Measurements from ENCODE around the gene TIMP2.
A peak's percentile ranks its signal among the peaks of the same experiment; 100 is the strongest.

Gene TIMP2

DNA sequence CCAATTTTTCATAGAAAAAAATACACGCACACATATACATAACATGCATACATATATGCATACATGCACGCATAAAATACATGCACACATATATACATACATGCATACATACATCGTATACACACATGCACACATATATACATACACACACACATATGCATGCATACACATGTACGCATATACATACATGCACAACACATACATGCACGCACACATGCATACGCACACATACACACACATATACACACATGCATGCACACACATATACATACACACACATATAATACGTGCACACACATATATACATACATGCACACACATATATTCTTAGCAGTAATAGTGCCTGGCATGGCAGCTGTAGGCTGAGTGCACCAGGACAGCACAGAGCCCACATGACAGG, 109.5 kb downstream of the TIMP2 start:
- no peaks in the 10 kb centered on the region for H3K27me3 ChIP-seq
- H3K4me1 ChIP-seq: peaks cover 0 to 10% (median 3%) of the 10 kb centered on the region in 4 donors
- no peak overlapping the region for H3K4me3 ChIP-seq
- DNase-seq: no peak
- TF ChIP-seq, protein P1, sequence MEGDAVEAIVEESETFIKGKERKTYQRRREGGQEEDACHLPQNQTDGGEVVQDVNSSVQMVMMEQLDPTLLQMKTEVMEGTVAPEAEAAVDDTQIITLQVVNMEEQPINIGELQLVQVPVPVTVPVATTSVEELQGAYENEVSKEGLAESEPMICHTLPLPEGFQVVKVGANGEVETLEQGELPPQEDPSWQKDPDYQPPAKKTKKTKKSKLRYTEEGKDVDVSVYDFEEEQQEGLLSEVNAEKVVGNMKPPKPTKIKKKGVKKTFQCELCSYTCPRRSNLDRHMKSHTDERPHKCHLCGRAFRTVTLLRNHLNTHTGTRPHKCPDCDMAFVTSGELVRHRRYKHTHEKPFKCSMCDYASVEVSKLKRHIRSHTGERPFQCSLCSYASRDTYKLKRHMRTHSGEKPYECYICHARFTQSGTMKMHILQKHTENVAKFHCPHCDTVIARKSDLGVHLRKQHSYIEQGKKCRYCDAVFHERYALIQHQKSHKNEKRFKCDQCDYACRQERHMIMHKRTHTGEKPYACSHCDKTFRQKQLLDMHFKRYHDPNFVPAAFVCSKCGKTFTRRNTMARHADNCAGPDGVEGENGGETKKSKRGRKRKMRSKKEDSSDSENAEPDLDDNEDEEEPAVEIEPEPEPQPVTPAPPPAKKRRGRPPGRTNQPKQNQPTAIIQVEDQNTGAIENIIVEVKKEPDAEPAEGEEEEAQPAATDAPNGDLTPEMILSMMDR (IDR thresholded peaks at IDR 0.05): no peak
- H3K27ac ChIP-seq: no peak overlapping the region
- H3K36me3 ChIP-seq: peaks cover 96 to 100% (median 96%) of the 10 kb centered on the region in 3 donors
- intact Hi-C loops (cut with DNase I; ENCODE audit: low total_unique reads): no loop called here
- H3K9me3 ChIP-seq: no peaks in the 10 kb centered on the region

DNA sequence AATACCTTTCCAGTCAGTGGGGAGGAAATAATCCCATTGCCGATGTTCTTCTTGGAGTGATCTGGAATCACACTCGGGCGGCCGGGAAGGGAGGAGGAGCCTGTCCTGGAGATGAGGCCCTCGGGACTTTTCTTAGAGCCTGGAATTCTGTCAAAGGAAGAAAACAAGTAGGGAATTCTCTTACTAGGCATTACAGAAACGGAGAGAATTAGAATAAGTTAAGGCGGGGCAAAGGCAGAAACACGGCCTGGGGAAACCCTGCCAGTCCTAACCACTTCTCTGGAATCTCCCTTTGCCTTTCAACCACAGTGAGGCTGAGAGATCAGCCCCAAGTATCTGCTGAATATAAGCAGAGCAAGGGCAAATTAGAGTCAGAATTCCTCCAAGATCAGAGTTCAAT, 112.3 kb downstream of the TIMP2 start:
- DNase-seq: peak in 1 of 2 donors; percentile 43
- intact Hi-C loops (cut with DNase I; ENCODE audit: low total_unique reads): no loop called here
- no peaks in the 10 kb centered on the region for H3K9me3 ChIP-seq
- peak overlapping the region; percentile 18 to 20 for H3K27ac ChIP-seq
- H3K27me3 ChIP-seq: no peaks in the 10 kb centered on the region
- H3K36me3 ChIP-seq: peaks cover 88 to 100% (median 96%) of the 10 kb centered on the region in 3 donors
- TF ChIP-seq, protein P1 (IDR thresholded peaks at IDR 0.05): no peak
- H3K4me1 ChIP-seq: peaks cover 0 to 6% (median 1%) of the 10 kb centered on the region in 4 donors
- H3K4me3 ChIP-seq: no peak overlapping the region

DNA sequence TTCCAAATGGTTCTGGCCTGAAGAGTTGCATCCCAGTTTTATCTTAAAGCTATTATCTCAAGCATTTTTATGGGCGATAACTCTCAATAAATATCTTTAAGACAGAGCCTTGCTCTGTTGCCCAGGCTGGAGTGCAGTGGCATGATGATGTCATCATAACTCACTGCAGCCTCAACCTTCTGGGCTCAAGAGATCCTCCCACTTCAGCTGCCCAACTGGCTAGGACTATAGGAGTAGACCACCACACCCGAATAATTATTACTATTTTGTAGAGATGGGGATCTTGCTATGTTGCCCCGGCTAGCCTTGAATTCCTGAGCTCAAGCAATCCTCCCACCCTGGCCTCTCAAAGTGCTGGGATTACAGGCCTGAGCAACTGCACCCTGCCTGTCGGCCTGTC, 117.0 kb downstream of the TIMP2 start:
- intact Hi-C loops (cut with DNase I; ENCODE audit: low total_unique reads): no loop called here
- Histone ChIP-seq H3K9me3 (no peaks in the 10 kb centered on the region), H3K4me1 (peaks cover 0 to 3% (median under 1%) of the 10 kb centered on the region in 4 donors), H3K4me3 (no peak overlapping the region), H3K27ac (no peak overlapping the region), H3K36me3 (peaks cover 86 to 96% (median 87%) of the 10 kb centered on the region in 3 donors), H3K27me3 (no peaks in the 10 kb centered on the region)
- DNase-seq: no peak
- TF ChIP-seq, protein P1 (IDR thresholded peaks at IDR 0.05): no peak

DNA sequence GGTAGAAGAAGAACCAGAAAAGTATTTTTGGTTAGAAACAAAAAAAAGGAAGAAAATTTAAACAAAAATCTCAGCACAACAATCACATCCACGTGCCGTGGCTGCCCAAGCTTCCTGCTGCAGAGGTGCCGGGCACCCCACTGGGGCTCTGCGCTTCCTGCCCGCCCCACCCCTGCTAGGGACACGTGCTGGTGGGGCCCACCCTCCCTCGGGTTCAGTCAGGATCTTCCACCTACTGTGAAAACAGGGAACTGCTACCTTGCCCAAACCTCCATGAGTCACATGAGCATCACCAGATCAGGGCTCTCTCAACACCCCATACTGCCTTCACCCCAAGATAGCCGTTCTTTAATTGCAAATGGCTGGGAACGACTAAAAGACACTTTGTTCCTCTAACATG, 118.7 kb downstream of the TIMP2 start:
- H3K27me3 ChIP-seq: no peaks in the 10 kb centered on the region
- no peak overlapping the region for H3K4me3 ChIP-seq
- H3K36me3 ChIP-seq: peaks cover 84 to 96% (median 88%) of the 10 kb centered on the region in 3 donors
- H3K9me3 ChIP-seq: no peaks in the 10 kb centered on the region
- TF ChIP-seq, protein P1 (IDR thresholded peaks at IDR 0.05): no peak
- peak in 1 of 2 donors; percentile 46 for DNase-seq
- intact Hi-C loops (cut with DNase I; ENCODE audit: low total_unique reads): no loop called here
- H3K4me1 ChIP-seq: no peaks in the 10 kb centered on the region
- no peak overlapping the region for H3K27ac ChIP-seq

DNA sequence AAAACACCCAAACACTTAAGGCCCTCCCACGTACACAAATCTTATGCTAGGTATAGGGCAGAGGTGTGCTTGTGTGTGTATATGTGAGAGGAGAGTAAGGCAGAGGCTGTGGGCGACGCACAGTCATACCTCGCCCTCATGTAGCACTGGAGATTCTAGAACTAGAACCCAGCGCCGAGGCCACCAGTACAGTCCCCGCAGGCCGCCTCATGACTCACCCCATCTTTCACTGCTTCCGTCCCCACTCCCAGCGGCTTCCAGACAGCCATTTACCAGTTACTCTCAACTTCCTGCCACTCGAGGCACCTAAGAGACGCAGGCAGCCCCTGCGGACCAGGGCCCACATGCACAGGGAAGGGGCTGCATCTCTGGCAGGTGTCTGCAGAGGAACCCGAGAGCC, 119.9 kb downstream of the TIMP2 start:
- no peak for DNase-seq
- H3K36me3 ChIP-seq: peaks cover 72 to 90% (median 85%) of the 10 kb centered on the region in 3 donors
- no peaks in the 10 kb centered on the region for H3K4me1 ChIP-seq
- H3K27me3 ChIP-seq: no peaks in the 10 kb centered on the region
- TF ChIP-seq, protein P1 (IDR thresholded peaks at IDR 0.05): no peak
- no peak overlapping the region for H3K27ac ChIP-seq
- no peaks in the 10 kb centered on the region for H3K9me3 ChIP-seq
- H3K4me3 ChIP-seq: no peak overlapping the region
- intact Hi-C loops (cut with DNase I; ENCODE audit: low total_unique reads): no loop called here

DNA sequence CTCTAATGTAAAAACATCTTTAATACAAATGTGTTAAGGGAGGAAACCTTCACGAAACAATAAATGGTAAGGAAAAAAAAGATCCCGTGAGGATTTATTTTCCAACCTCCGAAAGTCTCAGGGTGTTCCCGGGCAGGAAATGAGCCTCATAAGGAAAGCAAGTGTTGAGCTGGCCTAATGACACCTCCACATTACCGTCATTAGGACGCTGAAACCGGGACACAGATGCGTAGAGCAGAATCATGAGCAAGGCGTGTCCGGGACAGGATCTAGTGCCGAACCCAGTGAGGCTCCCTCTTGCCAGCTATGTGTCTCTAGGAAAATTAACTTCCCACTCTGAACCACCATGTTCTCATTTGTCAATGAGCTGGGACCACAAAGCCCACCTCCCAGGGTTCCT, 120.4 kb downstream of the TIMP2 start:
- no peak overlapping the region for H3K4me3 ChIP-seq
- no peak overlapping the region for H3K27ac ChIP-seq
- intact Hi-C loops (cut with DNase I; ENCODE audit: low total_unique reads): no loop called here
- H3K27me3 ChIP-seq: no peaks in the 10 kb centered on the region
- no peaks in the 10 kb centered on the region for H3K9me3 ChIP-seq
- H3K4me1 ChIP-seq: no peaks in the 10 kb centered on the region
- peaks cover 68 to 85% (median 79%) of the 10 kb centered on the region in 3 donors for H3K36me3 ChIP-seq
- no peak for DNase-seq
- TF ChIP-seq, protein P1 (IDR thresholded peaks at IDR 0.05): no peak
